Progenitor cell of endocrine pancreas (in vitro differentiated cells): ENCODE data around the gene SPRED2. TPM values are rescaled to one million over a fixed set of nuclear protein-coding genes. Genes with fewer than 3 reads are reported as not detected.
A peak's percentile ranks its signal among the peaks of the same experiment; 100 is the strongest.

Source experiments
- DNase-seq: peaks from one replicate; pipeline ENCODE4 v3.0.0; 2021; ENCODE audit warnings: low spot score; ENCODE audit not compliant: unreplicated experiment
- H3K27ac Mint-ChIP-seq: 2 replicates; pipeline ENCODE4 v1.8.0; 2021; ENCODE audit warnings: mild to moderate bottlenecking, moderate library complexity, mixed read lengths
- H3K27me3 Mint-ChIP-seq: 2 replicates; pipeline ENCODE4 v1.8.0; 2021; ENCODE audit warnings: mixed read lengths
- H3K36me3 Mint-ChIP-seq: 2 replicates; pipeline ENCODE4 v1.8.0; 2022; ENCODE audit warnings: mixed read lengths; ENCODE audit not compliant: insufficient read depth
- H3K4me1 Mint-ChIP-seq: 2 replicates; pipeline ENCODE4 v1.8.0; 2021; ENCODE audit warnings: low read depth, mixed read lengths
- H3K4me3 Mint-ChIP-seq: 2 replicates; pipeline ENCODE4 v1.8.0; 2021; ENCODE audit warnings: low read depth, mild to moderate bottlenecking, moderate library complexity, mixed read lengths
- H3K9me3 Mint-ChIP-seq: 2 replicates; pipeline ENCODE4 v1.8.0; 2021; ENCODE audit warnings: low read depth, mixed read lengths
- long read RNA-seq: library from polyadenylated mRNA; unstranded; transcript quantifications from one replicate; pipeline ENCODE4 v2.0.0, GENCODE V29; 2020
- total RNA-seq: library from RNA; stranded (reverse); gene quantifications from 2 replicates; pipeline ENCODE4 v1.2.1, GENCODE V29; 2021
- TF ChIP-seq, protein P1 (sequence below): fragments of 200-600 bp; sonication (generic); IDR thresholded peaks from one replicate; pipeline ENCODE4 v1.5.0; 2021; ENCODE audit warnings: antibody characterized with exemption, mild to moderate bottlenecking; ENCODE audit not compliant: unreplicated experiment

SPRED2 gene
- 36.6 and 38.6 TPM in 2 replicates for total RNA-seq
- long read RNA-seq, partial matches to known transcripts = 1 of 22 reads
- long read RNA-seq, other reads (novel, unspliced or antisense) = 21 of 22 reads

GRCh38 chr2:65432227-65433190 lies at the start of gene SPRED2:
SPRED2 (minus strand) TSS chr2:65432599; CDS start chr2:65431987, 612 bp downstream.
- TF ChIP-seq, protein P1, sequence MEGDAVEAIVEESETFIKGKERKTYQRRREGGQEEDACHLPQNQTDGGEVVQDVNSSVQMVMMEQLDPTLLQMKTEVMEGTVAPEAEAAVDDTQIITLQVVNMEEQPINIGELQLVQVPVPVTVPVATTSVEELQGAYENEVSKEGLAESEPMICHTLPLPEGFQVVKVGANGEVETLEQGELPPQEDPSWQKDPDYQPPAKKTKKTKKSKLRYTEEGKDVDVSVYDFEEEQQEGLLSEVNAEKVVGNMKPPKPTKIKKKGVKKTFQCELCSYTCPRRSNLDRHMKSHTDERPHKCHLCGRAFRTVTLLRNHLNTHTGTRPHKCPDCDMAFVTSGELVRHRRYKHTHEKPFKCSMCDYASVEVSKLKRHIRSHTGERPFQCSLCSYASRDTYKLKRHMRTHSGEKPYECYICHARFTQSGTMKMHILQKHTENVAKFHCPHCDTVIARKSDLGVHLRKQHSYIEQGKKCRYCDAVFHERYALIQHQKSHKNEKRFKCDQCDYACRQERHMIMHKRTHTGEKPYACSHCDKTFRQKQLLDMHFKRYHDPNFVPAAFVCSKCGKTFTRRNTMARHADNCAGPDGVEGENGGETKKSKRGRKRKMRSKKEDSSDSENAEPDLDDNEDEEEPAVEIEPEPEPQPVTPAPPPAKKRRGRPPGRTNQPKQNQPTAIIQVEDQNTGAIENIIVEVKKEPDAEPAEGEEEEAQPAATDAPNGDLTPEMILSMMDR = no peak
- Mint-ChIP-seq H3K27ac (peak within 1 kb of the TSS; percentile 97), H3K9me3 (no peaks in the 10 kb centered on the region), H3K4me3 (peak within 1 kb of the TSS; percentile 94), H3K4me1 (peaks cover 25% of the 10 kb centered on the region), H3K36me3 (no peaks in the 10 kb centered on the region), H3K27me3 (no peaks in the 10 kb centered on the region)
- peak; percentile 76 for DNase-seq

GRCh38 chr2:65481961-65482360 lies 49.6 kb upstream of the SPRED2 start:
- Mint-ChIP-seq H3K36me3 (no peaks in the 10 kb centered on the region), H3K27ac (no peak overlapping the region), H3K27me3 (no peaks in the 10 kb centered on the region), H3K4me1 (peaks cover 6% of the 10 kb centered on the region), H3K4me3 (no peak overlapping the region), H3K9me3 (no peaks in the 10 kb centered on the region)
- TF ChIP-seq, protein P1 = no peak
- no peak for DNase-seq

DNA sequence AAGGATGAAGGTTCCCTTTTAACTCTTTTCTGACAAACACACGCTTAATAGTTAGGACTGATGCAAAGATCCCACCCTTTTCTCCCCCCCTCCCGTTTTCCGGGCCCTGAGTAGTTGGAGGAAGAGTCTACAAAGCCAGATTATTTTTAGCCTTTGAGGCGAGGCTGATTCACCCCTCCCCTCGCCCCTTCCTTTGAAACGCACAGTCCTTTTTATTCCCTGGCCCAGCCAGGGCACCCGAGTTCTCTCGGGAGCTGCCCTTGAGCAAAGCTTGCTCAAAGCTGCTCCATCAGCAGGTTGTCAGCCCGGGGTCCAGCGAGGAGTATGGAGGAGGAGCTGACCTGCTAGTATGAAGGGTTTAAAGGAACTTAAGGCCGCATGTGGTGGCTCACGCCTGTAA lies 47.1 kb upstream of the SPRED2 start:
- DNase-seq = no peak
- no peaks in the 10 kb centered on the region for H3K9me3 Mint-ChIP-seq

GRCh38 chr2:65478498-65479135 lies 46.2 kb upstream of the SPRED2 start:
- Mint-ChIP-seq H3K27me3 (no peaks in the 10 kb centered on the region), H3K27ac (no peak overlapping the region), H3K4me3 (no peak overlapping the region), H3K36me3 (no peaks in the 10 kb centered on the region), H3K9me3 (no peaks in the 10 kb centered on the region), H3K4me1 (peaks cover 5% of the 10 kb centered on the region)
- TF ChIP-seq, protein P1 = no peak
- no peak for DNase-seq

More for the DNA sequence above, 47.1 kb upstream of the SPRED2 start:
- Mint-ChIP-seq H3K27me3 (no peaks in the 10 kb centered on the region), H3K27ac (no peak overlapping the region), H3K36me3 (no peaks in the 10 kb centered on the region), H3K4me1 (peaks cover 6% of the 10 kb centered on the region), H3K4me3 (no peak overlapping the region)
- TF ChIP-seq, protein P1 = no peak

- H3K4me3 Mint-ChIP-seq = no peak overlapping the region
- no peaks in the 10 kb centered on the region for H3K9me3 Mint-ChIP-seq
- no peak for DNase-seq
- H3K27me3 Mint-ChIP-seq = no peaks in the 10 kb centered on the region
- TF ChIP-seq, protein P1 = no peak
- H3K4me1 Mint-ChIP-seq = peaks cover 1% of the 10 kb centered on the region
- no peaks in the 10 kb centered on the region for H3K36me3 Mint-ChIP-seq
- H3K27ac Mint-ChIP-seq = no peak overlapping the region
Measured at GRCh38 chr2:65477590-65477989, 45.2 kb upstream of the SPRED2 start.
